Stimulated activated CD4-positive, alpha-beta T cell treated with anti-CD3 and anti-CD28 coated beads, Interleukin-1b, Interleukin-23, amount 100 ng/mL, for 4 hours (primary cell): ENCODE results near the gene MYG1.
A peak's percentile ranks its signal among the peaks of the same experiment; 100 is the strongest.
"Not testable (repeated sequence)": the region's sequence is repeated elsewhere in the genome, so short reads cannot be mapped to it uniquely, and the experiment has no call there.

Experiments
- DNase-seq, 2 donors: peaks; one replicate each; pipeline ENCODE4 v3.0.0-alpha.2; 2020; ENCODE audit warnings: low read depth in 2 of 2

Gene MYG1

GRCh38 chr12:53286448-53286847 is 13.0 kb upstream of the MYG1 start:
- no peak for DNase-seq

GRCh38 chr12:53287741-53288216 is 11.7 kb upstream of the MYG1 start:
- DNase-seq, result peak; percentile 63 to 72

- DNase-seq, result no peak
These were observed 11.2 kb upstream of the MYG1 start for GRCh38 chr12:53288322-53288721.

- DNase-seq, result no peak
These were observed 9.6 kb upstream of the MYG1 start for GRCh38 chr12:53289891-53290290.

- no peak for DNase-seq
These were observed 8.8 kb upstream of the MYG1 start for GRCh38 chr12:53290661-53291060.

GRCh38 chr12:53292426-53292825 is 7.1 kb upstream of the MYG1 start:
- no peak for DNase-seq

- DNase-seq, result peak; percentile 70 to 80
These were observed 4.2 kb upstream of the MYG1 start, which contains the start of gene PFDN5 for GRCh38 chr12:53295070-53295890. TSS of gene PFDN5 (plus strand) at chr12:53295542. CDS start at chr12:53295568, 26 bp downstream.

- DNase-seq, result no peak
These were observed 3.6 kb upstream of the MYG1 start for GRCh38 chr12:53295891-53296219.

GRCh38 chr12:53297106-53297505 is 2.4 kb upstream of the MYG1 start:
- DNase-seq, result not testable (repeated sequence)

GRCh38 chr12:53298164-53298563 is 1.3 kb upstream of the MYG1 start:
- no peak for DNase-seq

- peak in 1 of 2 donors; percentile 47 for DNase-seq
These were observed 418 bp upstream of the MYG1 start for GRCh38 chr12:53299101-53299453.

- DNase-seq, result no peak
These were observed 692 bp downstream of the MYG1 start for GRCh38 chr12:53300187-53300586.

- DNase-seq, result no peak
These were observed 3.4 kb downstream of the MYG1 start for GRCh38 chr12:53302903-53303302.

GRCh38 chr12:53306826-53307225 is 7.3 kb downstream of the MYG1 start:
- no peak for DNase-seq

- DNase-seq, result no peak
These were observed 8.8 kb downstream of the MYG1 start for GRCh38 chr12:53308276-53308675.

GRCh38 chr12:53313996-53314395 is 14.5 kb downstream of the MYG1 start:
- DNase-seq, result no peak

- DNase-seq, result no peak
These were observed 21.1 kb downstream of the MYG1 start for GRCh38 chr12:53320352-53321195.

GRCh38 chr12:53324113-53324778 is 24.8 kb downstream of the MYG1 start:
- peak; percentile 37 to 41 for DNase-seq

GRCh38 chr12:53324779-53325510 is 25.4 kb downstream of the MYG1 start:
- peak; percentile 69 to 82 for DNase-seq

- DNase-seq, result no peak
These were observed 26.1 kb downstream of the MYG1 start for GRCh38 chr12:53325511-53326061.

- DNase-seq, result no peak
These were observed 27.1 kb downstream of the MYG1 start for GRCh38 chr12:53326460-53327185.
